WTC11 (cell line): ENCODE results near the gene P4HTM. TPM values are rescaled to one million over a fixed set of nuclear protein-coding genes. Genes with fewer than 3 reads are reported as not detected.

ENCODE experiments used
- ATAC-seq: fragments of 200-7000 bp; cut with Tn5 transposase; 2 replicates; pipeline ENCODE4 v1.10.0; 2021; ENCODE audit warnings: mild to moderate bottlenecking, moderate library complexity
- CTCF ChIA-PET: fragments of 300-600 bp; sonication (Branson Sonifier 250); formaldehyde crosslinking; loops from one replicate; lab custom pipeline; 2021; ENCODE audit warnings: antibody characterized with exemption; lab: Charles Lee
- POLR2A ChIA-PET: fragments of 350-600 bp; sonication (Branson Sonifier 250); formaldehyde crosslinking; loops from one replicate; lab custom pipeline; 2021; ENCODE audit warnings: antibody characterized with exemption; lab: Charles Lee
- DNase-seq: peaks from one replicate; pipeline ENCODE4 v3.0.0; 2021; ENCODE audit warnings: low spot score
- H3K27ac Mint-ChIP-seq: 2 replicates; pipeline ENCODE4 v1.8.0; 2021; ENCODE audit warnings: mixed read lengths
- H3K27me3 Mint-ChIP-seq: 2 replicates; pipeline ENCODE4 v1.8.0; 2021; ENCODE audit warnings: low read depth, mild to moderate bottlenecking, moderate library complexity, mixed read lengths
- H3K36me3 Mint-ChIP-seq: 2 replicates; pipeline ENCODE4 v1.8.0; 2021; ENCODE audit warnings: mixed read lengths
- H3K4me1 Mint-ChIP-seq: 2 replicates; pipeline ENCODE4 v1.8.0; 2022; ENCODE audit warnings: mixed read lengths
- H3K4me3 Mint-ChIP-seq: 2 replicates; pipeline ENCODE4 v1.8.0; 2021; ENCODE audit warnings: mild to moderate bottlenecking, moderate library complexity, mixed read lengths
- H3K9me3 Mint-ChIP-seq: 2 replicates; pipeline ENCODE4 v1.8.0; 2021; ENCODE audit warnings: mixed read lengths
- AR ChIP-seq: fragments of 250-450 bp; sonication (Bioruptor Pico); IDR thresholded peaks from 2 replicates; pipeline ENCODE4 v1.9.0; 2021; ENCODE audit warnings: mild to moderate bottlenecking
- ATF6 ChIP-seq: sonication (generic); formaldehyde crosslinking; IDR thresholded peaks from 2 replicates; pipeline ENCODE4 v1.8.1; 2023; ENCODE audit warnings: mild to moderate bottlenecking, missing genetic modification reagents
- ELF4 ChIP-seq: sonication (generic); formaldehyde crosslinking; IDR thresholded peaks from 2 replicates; pipeline ENCODE4 v1.8.1; 2022; ENCODE audit warnings: low read depth, mild to moderate bottlenecking, moderate library complexity, missing genetic modification reagents
- EMX1 ChIP-seq: fragments of 250-450 bp; sonication (Bioruptor Pico); IDR thresholded peaks from 2 replicates; pipeline ENCODE4 v1.8.0; 2021; ENCODE audit warnings: mild to moderate bottlenecking
- GABPB1 ChIP-seq: sonication (generic); formaldehyde crosslinking; IDR thresholded peaks from 2 replicates; pipeline ENCODE4 v1.8.1; 2023; ENCODE audit warnings: mild to moderate bottlenecking, missing genetic modification reagents
- GTF2I ChIP-seq: fragments of 250-450 bp; sonication (Bioruptor Pico); conservative IDR thresholded peaks from 2 replicates; pipeline ENCODE4 v1.4.0; 2021; ENCODE audit warnings: mild to moderate bottlenecking
- HMGA2 ChIP-seq: fragments of 250-450 bp; sonication (Bioruptor Pico); IDR thresholded peaks from 2 replicates; pipeline ENCODE4 v1.4.0; 2021; ENCODE audit warnings: mild to moderate bottlenecking, moderate library complexity
- IRF1 ChIP-seq: sonication (generic); formaldehyde crosslinking; IDR thresholded peaks from 2 replicates; pipeline ENCODE4 v1.8.0; 2023; ENCODE audit warnings: missing genetic modification reagents
- MYBL2 ChIP-seq: sonication (generic); formaldehyde crosslinking; IDR thresholded peaks from 2 replicates; pipeline ENCODE4 v1.8.1; 2023; ENCODE audit warnings: mild to moderate bottlenecking, moderate library complexity, missing genetic modification reagents
- NR2C2 ChIP-seq: sonication (generic); formaldehyde crosslinking; IDR thresholded peaks from 2 replicates; pipeline ENCODE4 v1.8.0; 2022; ENCODE audit warnings: mild to moderate bottlenecking, missing genetic modification reagents
- NR3C1 ChIP-seq: sonication (generic); formaldehyde crosslinking; conservative IDR thresholded peaks from 2 replicates; pipeline ENCODE4 v1.8.1; 2023; ENCODE audit warnings: low read depth, mild to moderate bottlenecking, missing genetic modification reagents
- OVOL2 ChIP-seq: fragments of 250-450 bp; sonication (Bioruptor Pico); IDR thresholded peaks from 2 replicates; pipeline ENCODE4 v1.9.0; 2021; ENCODE audit warnings: mild to moderate bottlenecking, borderline replicate concordance
- USF2 ChIP-seq: sonication (generic); formaldehyde crosslinking; IDR thresholded peaks from 2 replicates; pipeline ENCODE4 v1.8.1; 2023; ENCODE audit warnings: mild to moderate bottlenecking, missing genetic modification reagents, moderate library complexity
- ZBTB43 ChIP-seq: sonication (generic); formaldehyde crosslinking; IDR thresholded peaks from 2 replicates; pipeline ENCODE4 v1.8.1; 2023; ENCODE audit warnings: mild to moderate bottlenecking, missing genetic modification reagents
- ZNF121 ChIP-seq: sonication (generic); formaldehyde crosslinking; IDR thresholded peaks from 2 replicates; pipeline ENCODE4 v1.8.0; 2023; ENCODE audit warnings: missing genetic modification reagents
- ZNF138 ChIP-seq: sonication (generic); formaldehyde crosslinking; conservative IDR thresholded peaks from 2 replicates; pipeline ENCODE4 v1.8.1; 2022; ENCODE audit warnings: mild to moderate bottlenecking, moderate library complexity, missing genetic modification reagents
- ZNF232 ChIP-seq: sonication (generic); formaldehyde crosslinking; IDR thresholded peaks from 2 replicates; pipeline ENCODE4 v1.8.0; 2022; ENCODE audit warnings: mild to moderate bottlenecking, missing genetic modification reagents
- ZNF281 ChIP-seq: sonication (generic); formaldehyde crosslinking; IDR thresholded peaks from 2 replicates; pipeline ENCODE4 v1.8.0; 2023; ENCODE audit warnings: mild to moderate bottlenecking, missing genetic modification reagents
- ZNF423 ChIP-seq: fragments of 250-450 bp; sonication (Bioruptor Pico); IDR thresholded peaks from 2 replicates; pipeline ENCODE4 v2.1.2; 2022; ENCODE audit warnings: mild to moderate bottlenecking, moderate library complexity
- ZSCAN18 ChIP-seq: fragments of 250-450 bp; sonication (Bioruptor Pico); IDR thresholded peaks from 2 replicates; pipeline ENCODE4 v2.1.2; 2022; ENCODE audit warnings: mild to moderate bottlenecking, moderate library complexity
- total RNA-seq: library from RNA; stranded (reverse); gene quantifications from 3 replicates; pipeline ENCODE4 v1.2.3, GENCODE V29; 2021

P4HTM gene
- total RNA-seq, 1 experiment from 2014 or later: 21.9 TPM

- TF ChIP-seq AR (no peak; the same call in 1 of the 2 replicates), ZBTB43 (CRISPR knock-in tag) (no peak), NR3C1 (no peak)
- TF ChIP-seq, all 79 proteins: peak for 0
These were observed 32.7 kb downstream of the P4HTM start (continued) for GRCh38 chr3:49022688-49023171.

GRCh38 chr3:49023775-49024174 is 33.7 kb downstream of the P4HTM start:
- no peak for ATAC-seq
- H3K4me1 Mint-ChIP-seq: peaks cover 39% of the 10 kb centered on the region
- no peak for TF ChIP-seq ZSCAN18 (CRISPR knock-in tag)
- TF ChIP-seq GABPB1 (CRISPR knock-in tag): no peak
- no peak for TF ChIP-seq ELF4 (CRISPR knock-in tag)
- TF ChIP-seq ZNF232: no peak
- no peak for TF ChIP-seq ZNF281
- no peak for TF ChIP-seq EMX1 (CRISPR knock-in tag)
- no peak for TF ChIP-seq ZNF138 (CRISPR knock-in tag)
- no peak for TF ChIP-seq ZNF423 (CRISPR knock-in tag)
- no peak for TF ChIP-seq HMGA2
- TF ChIP-seq IRF1 (CRISPR knock-in tag): no peak
- TF ChIP-seq GTF2I: no peak
- TF ChIP-seq OVOL2 (CRISPR knock-in tag): no peak
- no peak for TF ChIP-seq USF2 (CRISPR knock-in tag)
- TF ChIP-seq ATF6 (CRISPR knock-in tag): no peak
- no peak for TF ChIP-seq ZNF121 (CRISPR knock-in tag)
- TF ChIP-seq NR2C2 (CRISPR knock-in tag): no peak
- no peak for TF ChIP-seq MYBL2 (CRISPR knock-in tag)
- no peak for TF ChIP-seq NR3C1
- TF ChIP-seq, all 79 proteins: peak for 0
- Mint-ChIP-seq H3K36me3 (peaks cover 57% of the 10 kb centered on the region), H3K9me3 (no peaks in the 10 kb centered on the region), H3K4me3 (peak overlapping the region; percentile 92), H3K27ac (no peak overlapping the region), H3K27me3 (no peaks in the 10 kb centered on the region)
- CTCF ChIA-PET: interaction anchor here (1.1 to 8.2 kb wide), 5 partner anchors 14 to 71 kb away, joined by 3 to 124 read pairs (median 5); partner anchors contain the start of genes P4HTM, QRICH1 and WDR6
- DNase-seq: no peak
- POLR2A ChIA-PET: interaction anchor here (0.6 to 4.3 kb wide), 4 partner anchors 16 to 110 kb away, joined by 3 to 81 read pairs (median 3); partner anchors contain the start of gene WDR6
